Omental fat pad (tissue), 4 donors: ENCODE results near the gene TRIM67. TPM values are rescaled to one million over a fixed set of nuclear protein-coding genes. Genes with fewer than 3 reads are reported as not detected.
"Not testable (repeated sequence)": the region's sequence is repeated elsewhere in the genome, so short reads cannot be mapped to it uniquely, and the experiment has no call there.

Source experiments
- ATAC-seq: fragments of 150-250 bp; one replicate; pipeline ENCODE4 v1.9.1; 2016; ENCODE audit warnings: mild to moderate bottlenecking, moderate library complexity; ENCODE audit not compliant: low FRiP score
- DNase-seq: peaks from one replicate; pipeline ENCODE4 v3.0.0-alpha.2; 2019; ENCODE audit warnings: low spot score
- total RNA-seq, 4 donors: library from RNA; depleted of rRNA; stranded (reverse); fragments of >200 nt; gene quantifications; one replicate each; pipeline ENCODE4 v1.1.0, GENCODE V29; 2016
- TF ChIP-seq, protein P1 (sequence below), 3 donors: fragments of 450-650 bp; IDR thresholded peaks; one replicate each; pipeline ENCODE4 v1.5.1; 2016 to 2017; ENCODE audit warnings: antibody characterized with exemption in 3 of 3, mild to moderate bottlenecking in 3 of 3, moderate library complexity in 2 of 3

Gene TRIM67
- total RNA-seq, 4 donors from 2014 or later = 0.06 to 0.32 TPM; not detected in 2

DNA sequence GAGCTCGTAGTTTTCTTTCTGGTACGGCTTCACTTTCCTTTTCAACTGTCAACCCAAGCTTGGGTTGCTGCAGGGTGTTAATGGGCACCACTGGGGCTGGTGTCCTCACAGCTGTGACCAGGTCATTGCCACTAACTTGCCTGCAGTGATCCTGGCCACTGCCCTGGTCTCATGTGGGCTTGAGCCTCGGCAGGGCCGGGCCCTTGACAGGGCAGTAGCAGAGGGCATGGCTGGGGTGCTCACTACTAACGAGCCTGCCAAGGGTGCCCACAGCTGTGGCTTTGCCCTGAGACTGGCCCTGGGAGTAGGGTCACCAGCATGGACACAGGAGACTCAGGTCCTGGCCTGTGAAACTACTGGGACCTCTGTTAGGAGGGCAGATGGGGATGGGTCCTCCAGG is 47.7 kb downstream of the TRIM67 start:
- TF ChIP-seq, protein P1, sequence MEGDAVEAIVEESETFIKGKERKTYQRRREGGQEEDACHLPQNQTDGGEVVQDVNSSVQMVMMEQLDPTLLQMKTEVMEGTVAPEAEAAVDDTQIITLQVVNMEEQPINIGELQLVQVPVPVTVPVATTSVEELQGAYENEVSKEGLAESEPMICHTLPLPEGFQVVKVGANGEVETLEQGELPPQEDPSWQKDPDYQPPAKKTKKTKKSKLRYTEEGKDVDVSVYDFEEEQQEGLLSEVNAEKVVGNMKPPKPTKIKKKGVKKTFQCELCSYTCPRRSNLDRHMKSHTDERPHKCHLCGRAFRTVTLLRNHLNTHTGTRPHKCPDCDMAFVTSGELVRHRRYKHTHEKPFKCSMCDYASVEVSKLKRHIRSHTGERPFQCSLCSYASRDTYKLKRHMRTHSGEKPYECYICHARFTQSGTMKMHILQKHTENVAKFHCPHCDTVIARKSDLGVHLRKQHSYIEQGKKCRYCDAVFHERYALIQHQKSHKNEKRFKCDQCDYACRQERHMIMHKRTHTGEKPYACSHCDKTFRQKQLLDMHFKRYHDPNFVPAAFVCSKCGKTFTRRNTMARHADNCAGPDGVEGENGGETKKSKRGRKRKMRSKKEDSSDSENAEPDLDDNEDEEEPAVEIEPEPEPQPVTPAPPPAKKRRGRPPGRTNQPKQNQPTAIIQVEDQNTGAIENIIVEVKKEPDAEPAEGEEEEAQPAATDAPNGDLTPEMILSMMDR (IDR thresholded peaks at IDR 0.05) = no peak
- no peak for DNase-seq
- ATAC-seq = no peak

DNA sequence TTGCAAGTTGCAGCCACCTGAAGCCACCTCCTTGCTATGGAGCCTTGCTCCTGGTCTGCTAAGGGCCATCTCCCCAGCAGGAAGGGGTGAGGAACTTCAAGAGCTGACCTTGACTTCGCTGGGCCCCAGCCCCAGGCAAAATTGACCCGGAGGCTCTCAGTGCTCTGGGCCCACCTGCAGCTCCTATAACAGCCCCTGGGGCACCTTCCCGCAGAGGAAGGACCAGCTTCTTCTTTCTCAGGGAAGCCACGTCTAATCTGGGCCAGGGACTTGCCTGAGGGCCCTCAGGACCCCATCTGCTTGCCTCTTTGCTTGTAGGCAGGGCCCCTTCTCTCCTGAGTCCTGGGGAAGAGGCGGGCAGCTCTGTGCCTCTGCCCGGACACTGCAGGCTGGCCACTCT is 48.3 kb downstream of the TRIM67 start:
- DNase-seq (no peak), ATAC-seq (no peak)
- TF ChIP-seq, protein P1 (IDR thresholded peaks at IDR 0.05) = no peak

DNA sequence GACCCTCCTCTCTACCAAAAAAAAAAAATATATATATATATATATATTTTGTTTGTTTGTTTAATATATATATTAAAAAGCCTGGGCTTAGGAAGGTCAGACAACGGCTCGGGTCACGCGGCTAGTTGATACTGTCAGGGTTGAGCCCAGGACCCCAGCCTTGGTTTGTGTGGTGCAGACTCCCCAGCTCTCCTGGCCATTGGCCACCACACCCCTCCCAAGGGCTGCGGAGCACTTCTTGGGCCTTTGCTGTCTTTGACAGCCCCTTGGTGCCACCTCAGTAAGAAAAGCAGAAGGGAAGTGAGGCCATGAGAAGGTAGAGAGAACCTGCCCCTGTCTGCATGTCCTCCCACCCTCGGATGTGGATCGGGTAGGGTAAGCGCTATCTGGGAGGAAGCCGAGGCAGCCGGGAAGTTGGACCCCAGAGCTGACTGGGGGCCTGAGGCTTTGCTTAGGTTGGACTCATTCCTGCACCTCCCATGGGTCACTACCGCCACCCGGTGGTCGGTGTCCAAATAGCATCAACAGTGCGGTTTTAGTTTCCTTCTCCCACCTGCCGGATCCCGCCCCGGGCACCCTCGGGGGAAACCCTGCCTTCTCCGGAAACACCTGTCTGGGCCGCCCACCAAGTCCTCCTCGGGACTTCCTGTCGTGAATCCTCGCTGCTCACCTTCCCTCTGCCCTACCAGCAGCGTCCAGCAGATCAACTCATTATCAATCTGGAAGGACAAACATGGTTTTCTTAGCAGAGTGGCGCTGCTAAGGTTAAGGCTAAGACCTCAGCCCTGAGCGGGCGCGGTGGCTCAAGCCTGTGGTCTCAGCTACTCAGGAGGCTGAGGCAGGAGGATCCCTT is 49.4 kb downstream of the TRIM67 start:
- DNase-seq = peak; percentile 86
- peak; percentile 66 for ATAC-seq
- TF ChIP-seq, protein P1 (IDR thresholded peaks at IDR 0.05) = peak in 1 of 3 donors; percentile 70

DNA sequence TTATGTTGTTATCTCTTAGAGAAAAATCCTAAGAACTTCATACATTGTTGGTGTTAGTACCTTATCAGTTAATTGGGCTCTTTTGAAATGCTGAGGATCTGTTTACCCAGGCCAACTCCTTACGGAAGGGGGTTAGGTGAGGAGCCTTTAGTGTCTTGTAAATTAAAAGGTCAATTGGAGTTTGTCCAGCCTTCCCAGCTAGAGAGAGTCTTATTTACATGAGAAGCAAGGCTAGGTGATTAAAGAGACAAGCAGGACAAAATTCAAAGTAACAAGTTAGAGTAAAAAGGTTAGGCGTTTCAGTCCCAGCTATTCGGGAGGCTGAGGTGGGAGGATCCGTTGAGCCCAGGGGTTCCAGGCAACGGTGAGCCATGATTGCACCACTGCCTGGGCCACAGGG is 50.4 kb downstream of the TRIM67 start:
- not testable (repeated sequence) for DNase-seq, ATAC-seq

DNA sequence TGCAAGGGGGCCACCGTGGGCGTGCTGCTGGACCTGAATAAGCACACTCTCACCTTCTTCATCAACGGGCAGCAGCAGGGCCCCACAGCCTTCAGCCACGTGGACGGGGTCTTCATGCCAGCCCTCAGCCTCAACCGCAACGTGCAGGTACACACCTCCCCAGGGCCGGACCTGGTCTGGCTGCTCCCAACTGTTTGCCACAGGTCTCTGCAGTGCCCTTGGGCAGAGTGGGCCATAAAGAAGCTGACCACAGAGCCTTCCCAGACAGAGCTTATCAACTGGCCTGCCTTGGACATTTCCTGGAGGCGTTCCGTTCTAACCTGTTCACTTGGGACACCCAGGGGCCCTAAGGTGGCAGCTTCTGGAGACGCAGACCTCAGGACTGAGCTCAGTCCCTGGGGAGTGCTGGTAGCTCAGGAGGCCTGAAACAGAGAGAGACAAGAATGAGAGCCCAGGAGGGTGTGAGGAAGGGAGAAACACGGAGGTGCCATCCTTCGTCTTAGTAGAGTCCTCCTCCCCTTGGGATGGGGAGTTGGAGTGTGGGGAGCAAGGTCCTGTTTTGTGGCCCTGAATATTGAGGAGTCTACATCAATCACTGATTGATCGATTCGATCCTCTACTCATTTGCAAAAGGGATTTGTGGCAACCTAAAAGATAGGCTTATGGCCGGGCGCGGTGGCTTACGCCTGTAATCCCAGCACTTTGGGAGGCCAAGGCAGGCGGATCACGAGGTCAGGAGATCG is 52.1 kb downstream of the TRIM67 start:
- ATAC-seq (no peak), DNase-seq (no peak)
- TF ChIP-seq, protein P1 (IDR thresholded peaks at IDR 0.05) = no peak

DNA sequence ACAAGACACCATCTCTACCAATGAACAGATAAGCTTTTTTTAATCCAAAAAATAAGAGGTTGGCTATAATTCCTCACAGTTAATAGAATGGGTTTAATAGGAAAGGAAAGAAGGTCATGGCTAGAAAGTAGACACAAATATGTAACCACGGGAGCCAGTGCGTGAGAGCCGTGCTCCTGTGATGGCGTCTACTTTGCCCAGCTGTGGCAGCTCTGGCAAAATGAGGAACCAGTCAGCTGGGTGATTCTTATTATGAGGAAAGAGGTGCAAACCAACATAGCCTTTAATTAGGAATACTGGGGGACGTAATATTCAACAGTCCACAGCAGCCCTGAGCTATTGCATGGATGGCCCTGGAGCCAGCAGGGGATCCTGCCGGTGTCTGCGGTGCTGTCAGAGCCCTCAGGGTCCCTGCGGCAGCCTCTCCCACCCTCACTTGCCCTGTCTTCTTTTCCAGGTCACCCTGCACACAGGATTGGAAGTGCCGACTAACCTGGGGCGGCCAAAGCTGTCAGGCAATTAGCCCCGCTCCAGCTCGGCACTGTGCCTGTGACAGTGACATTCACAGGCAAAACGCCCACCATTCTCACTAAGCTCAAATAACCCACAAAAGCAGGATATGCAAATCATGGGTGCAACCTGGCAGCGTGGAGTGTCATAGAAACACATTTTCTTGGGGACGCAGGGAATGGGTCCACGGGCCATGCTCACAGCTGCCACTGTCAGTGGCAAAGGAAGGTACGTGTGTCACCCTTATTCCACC is 53.2 kb downstream of the TRIM67 start:
- no peak for DNase-seq
- TF ChIP-seq, protein P1 (IDR thresholded peaks at IDR 0.05) = no peak
- no peak for ATAC-seq
